Middle frontal gyrus (tissue), 1 donor: ENCODE results near the gene RAB28.
A peak's percentile ranks its signal among the peaks of the same experiment; 100 is the strongest.
"Not testable (repeated sequence)": the region's sequence is repeated elsewhere in the genome, so short reads cannot be mapped to it uniquely, and the experiment has no call there.

ENCODE experiments used
- DNase-seq: peaks from one replicate; pipeline ENCODE4 v3.0.0-alpha.2; 2015; ENCODE audit warnings: low spot score; ENCODE audit errors: extremely low spot score

The RAB28 gene

GRCh38 chr4:13452927-13453579 lies 31.1 kb downstream of the RAB28 start:
- DNase-seq: no peak

- no peak for DNase-seq
Observed at GRCh38 chr4:13449590-13449989, 34.5 kb downstream of the RAB28 start.

GRCh38 chr4:13445841-13446790 lies 38.0 kb downstream of the RAB28 start:
- DNase-seq: no peak

- DNase-seq: no peak
Observed at GRCh38 chr4:13441506-13441905, 42.6 kb downstream of the RAB28 start.

GRCh38 chr4:13436962-13437361 lies 47.2 kb downstream of the RAB28 start:
- no peak for DNase-seq

- no peak for DNase-seq
Observed at GRCh38 chr4:13432453-13432852, 51.7 kb downstream of the RAB28 start.

GRCh38 chr4:13430834-13431568 lies 53.1 kb downstream of the RAB28 start:
- no peak for DNase-seq

GRCh38 chr4:13427599-13428325 lies 56.4 kb downstream of the RAB28 start:
- DNase-seq: no peak

- DNase-seq: no peak
Observed at GRCh38 chr4:13415068-13415785, 68.9 kb downstream of the RAB28 start.

GRCh38 chr4:13413729-13414437 lies 70.3 kb downstream of the RAB28 start:
- no peak for DNase-seq

- no peak for DNase-seq
Observed at GRCh38 chr4:13411942-13412341, 72.2 kb downstream of the RAB28 start.

- no peak for DNase-seq
Observed at GRCh38 chr4:13409324-13409723, 74.8 kb downstream of the RAB28 start.

- DNase-seq: peak; percentile 74
Observed at GRCh38 chr4:13406156-13406555, 78.0 kb downstream of the RAB28 start.

- no peak for DNase-seq
Observed at GRCh38 chr4:13403833-13404232, 80.3 kb downstream of the RAB28 start.

GRCh38 chr4:13403326-13403725 lies 80.8 kb downstream of the RAB28 start:
- DNase-seq: no peak

GRCh38 chr4:13399257-13399656 lies 84.9 kb downstream of the RAB28 start:
- no peak for DNase-seq

GRCh38 chr4:13396161-13396560 lies 88.0 kb downstream of the RAB28 start:
- DNase-seq: no peak

- not testable (repeated sequence) for DNase-seq
Observed at GRCh38 chr4:13389901-13390300, 94.2 kb downstream of the RAB28 start.

GRCh38 chr4:13386405-13387107 lies 97.6 kb downstream of the RAB28 start:
- no peak for DNase-seq
